ENCODE data around the gene CITED1. TPM values are rescaled to one million over a fixed set of nuclear protein-coding genes. Genes with fewer than 3 reads are reported as not detected.

CITED1 gene
- total RNA-seq, 5 donors from 2014 or later (not counting 1 experiment from before 2014, with no cell fraction given) = not detected

GRCh38 chrX:72317139-72317538 lies 11.4 kb upstream of the CITED1 start:
- no peaks in the 10 kb centered on the region for H3K27me3 ChIP-seq (replicated peaks in 1 of 2; ENCODE audit: control insufficient read depth in 2 of 2, extremely low read depth in 1 of 2, insufficient read depth in 2 of 2, low read length in 1 of 2)
- no peak overlapping the region for H3K4me3 ChIP-seq (ENCODE audit: control insufficient read depth in 1 of 2, extremely low read depth in 1 of 2, low read length in 1 of 2)
- no peaks in the 10 kb centered on the region for H3K4me1 ChIP-seq (ENCODE audit: control insufficient read depth in 1 of 2, extremely low read depth in 1 of 2, insufficient read depth in 2 of 2, low read length in 2 of 2)
- Mint-ChIP-seq H3K27ac (no peak overlapping the region), H3K4me1 (no peaks in the 10 kb centered on the region), H3K9me3 (no peaks in the 10 kb centered on the region), H3K36me3 (no peaks in the 10 kb centered on the region), H3K4me3 (no peak overlapping the region), H3K27me3 (peaks cover 10 to 16% of the 10 kb centered on the region in 2 donors)
- no peak overlapping the region for H3K27ac ChIP-seq (ENCODE audit: low read length)
- DNase-seq (no peak), ATAC-seq (replicated peaks in 1 of 4) (no peak)
- no CpG with 5 or more reads among the region's 4 CpGs for WGBS (ENCODE audit: insufficient coverage)
- H3K36me3 ChIP-seq (ENCODE audit: control insufficient read depth in 2 of 2, extremely low read depth in 1 of 2, insufficient read depth in 1 of 2, low read length in 1 of 2) = no peaks in the 10 kb centered on the region
- ChIA-PET POLR2A (no interaction called here), CTCF (no interaction called here)
- H3K9me3 ChIP-seq = no peaks in the 10 kb centered on the region

GRCh38 chrX:72316408-72317110 lies 10.8 kb upstream of the CITED1 start:
- H3K27ac Mint-ChIP-seq = no peak overlapping the region
- H3K4me3 Mint-ChIP-seq = no peak overlapping the region
- no peaks in the 10 kb centered on the region for H3K36me3 Mint-ChIP-seq
- H3K27me3 Mint-ChIP-seq = peaks cover 10 to 17% of the 10 kb centered on the region in 2 donors
- ATAC-seq (replicated peaks in 1 of 4) (no peak), DNase-seq (no peak)
- Histone ChIP-seq H3K9me3 (no peaks in the 10 kb centered on the region), H3K4me3 (ENCODE audit: control insufficient read depth in 1 of 2, extremely low read depth in 1 of 2, low read length in 1 of 2) (no peak overlapping the region), H3K36me3 (ENCODE audit: control insufficient read depth in 2 of 2, extremely low read depth in 1 of 2, insufficient read depth in 1 of 2, low read length in 1 of 2) (no peaks in the 10 kb centered on the region), H3K27me3 (replicated peaks in 1 of 2; ENCODE audit: control insufficient read depth in 2 of 2, extremely low read depth in 1 of 2, insufficient read depth in 2 of 2, low read length in 1 of 2) (peaks cover 0 to 1% of the 10 kb centered on the region in 2 experiments), H3K27ac (ENCODE audit: low read length) (no peak overlapping the region), H3K4me1 (ENCODE audit: control insufficient read depth in 1 of 2, extremely low read depth in 1 of 2, insufficient read depth in 2 of 2, low read length in 2 of 2) (no peaks in the 10 kb centered on the region)
- H3K4me1 Mint-ChIP-seq = no peaks in the 10 kb centered on the region
- WGBS (ENCODE audit: insufficient coverage) = 86% methylated on average over 8 of the region's 12 CpGs
- no peaks in the 10 kb centered on the region for H3K9me3 Mint-ChIP-seq
- CTCF ChIA-PET = no interaction called here
- POLR2A ChIA-PET = no interaction called here

- Histone ChIP-seq H3K27ac (ENCODE audit: low read length) (no peak overlapping the region), H3K9me3 (no peaks in the 10 kb centered on the region), H3K4me1 (ENCODE audit: control insufficient read depth in 1 of 2, extremely low read depth in 1 of 2, insufficient read depth in 2 of 2, low read length in 2 of 2) (no peaks in the 10 kb centered on the region), H3K36me3 (ENCODE audit: control insufficient read depth in 2 of 2, extremely low read depth in 1 of 2, insufficient read depth in 1 of 2, low read length in 1 of 2) (no peaks in the 10 kb centered on the region), H3K27me3 (replicated peaks in 1 of 2; ENCODE audit: control insufficient read depth in 2 of 2, extremely low read depth in 1 of 2, insufficient read depth in 2 of 2, low read length in 1 of 2) (peaks cover under 1 to 5% of the 10 kb centered on the region in 2 experiments), H3K4me3 (ENCODE audit: control insufficient read depth in 1 of 2, extremely low read depth in 1 of 2, low read length in 1 of 2) (no peak overlapping the region)
- no peaks in the 10 kb centered on the region for H3K9me3 Mint-ChIP-seq
- ChIA-PET POLR2A (no interaction called here), CTCF (no interaction called here)
- H3K4me3 Mint-ChIP-seq = no peak overlapping the region
- ATAC-seq (replicated peaks in 1 of 4) = no peak
- no peak for DNase-seq
- H3K27me3 Mint-ChIP-seq = peaks cover 10 to 19% of the 10 kb centered on the region in 2 donors
- no peak overlapping the region for H3K27ac Mint-ChIP-seq
- WGBS (ENCODE audit: insufficient coverage) = no CpG with 5 or more reads among the region's 3 CpGs
- no peaks in the 10 kb centered on the region for H3K36me3 Mint-ChIP-seq
- H3K4me1 Mint-ChIP-seq = no peaks in the 10 kb centered on the region
These were observed 9.2 kb upstream of the CITED1 start for GRCh38 chrX:72314881-72315280.

GRCh38 chrX:72313707-72314641 lies 8.3 kb upstream of the CITED1 start:
- ChIA-PET CTCF (no interaction called here), POLR2A (no interaction called here)
- no peak overlapping the region for H3K4me3 ChIP-seq (ENCODE audit: control insufficient read depth in 1 of 2, extremely low read depth in 1 of 2, low read length in 1 of 2)
- no peaks in the 10 kb centered on the region for H3K36me3 Mint-ChIP-seq
- no peak overlapping the region for H3K27ac ChIP-seq (ENCODE audit: low read length)
- ATAC-seq (replicated peaks in 1 of 4) (no peak), DNase-seq (no peak)
- 100% methylated on average over 1 of the region's 8 CpGs for WGBS (ENCODE audit: insufficient coverage)
- no peaks in the 10 kb centered on the region for H3K9me3 ChIP-seq
- peaks cover 5 to 8% (median 6%) of the 10 kb centered on the region in 3 donors for H3K4me1 Mint-ChIP-seq
- no peaks in the 10 kb centered on the region for H3K9me3 Mint-ChIP-seq
- H3K4me3 Mint-ChIP-seq = no peak overlapping the region
- H3K27me3 Mint-ChIP-seq = peaks cover 18 to 28% of the 10 kb centered on the region in 2 donors
- H3K27me3 ChIP-seq (replicated peaks in 1 of 2; ENCODE audit: control insufficient read depth in 2 of 2, extremely low read depth in 1 of 2, insufficient read depth in 2 of 2, low read length in 1 of 2) = peaks cover 2 to 14% of the 10 kb centered on the region in 2 experiments
- no peaks in the 10 kb centered on the region for H3K36me3 ChIP-seq (ENCODE audit: control insufficient read depth in 2 of 2, extremely low read depth in 1 of 2, insufficient read depth in 1 of 2, low read length in 1 of 2)
- no peak overlapping the region for H3K27ac Mint-ChIP-seq
- peaks cover 0 to 6% of the 10 kb centered on the region in 2 experiments for H3K4me1 ChIP-seq (ENCODE audit: control insufficient read depth in 1 of 2, extremely low read depth in 1 of 2, insufficient read depth in 2 of 2, low read length in 2 of 2)

- POLR2A ChIA-PET = no interaction called here
- no peak overlapping the region for H3K27ac Mint-ChIP-seq
- DNase-seq (no peak), ATAC-seq (replicated peaks in 1 of 4) (no peak)
- Histone ChIP-seq H3K4me1 (ENCODE audit: control insufficient read depth in 1 of 2, extremely low read depth in 1 of 2, insufficient read depth in 2 of 2, low read length in 2 of 2) (peaks cover 3 to 20% of the 10 kb centered on the region in 2 experiments), H3K9me3 (no peaks in the 10 kb centered on the region), H3K4me3 (ENCODE audit: control insufficient read depth in 1 of 2, extremely low read depth in 1 of 2, low read length in 1 of 2) (no peak overlapping the region), H3K36me3 (ENCODE audit: control insufficient read depth in 2 of 2, extremely low read depth in 1 of 2, insufficient read depth in 1 of 2, low read length in 1 of 2) (no peaks in the 10 kb centered on the region), H3K27ac (ENCODE audit: low read length) (no peak overlapping the region), H3K27me3 (replicated peaks in 1 of 2; ENCODE audit: control insufficient read depth in 2 of 2, extremely low read depth in 1 of 2, insufficient read depth in 2 of 2, low read length in 1 of 2) (peaks cover 2 to 28% of the 10 kb centered on the region in 2 experiments)
- H3K27me3 Mint-ChIP-seq = peaks cover 29 to 42% of the 10 kb centered on the region in 2 donors
- no peaks in the 10 kb centered on the region for H3K36me3 Mint-ChIP-seq
- CTCF ChIA-PET = no interaction called here
- WGBS (ENCODE audit: insufficient coverage) = 73% methylated on average over 3 of the region's 14 CpGs
- peaks cover 19 to 22% (median 19%) of the 10 kb centered on the region in 3 donors for H3K4me1 Mint-ChIP-seq
- H3K4me3 Mint-ChIP-seq = no peak overlapping the region
- H3K9me3 Mint-ChIP-seq = no peaks in the 10 kb centered on the region
These were observed 6.7 kb upstream of the CITED1 start for GRCh38 chrX:72312311-72312940.

- Histone ChIP-seq H3K27ac (ENCODE audit: low read length) (no peak overlapping the region), H3K4me1 (ENCODE audit: control insufficient read depth in 1 of 2, extremely low read depth in 1 of 2, insufficient read depth in 2 of 2, low read length in 2 of 2) (peaks cover 3 to 40% of the 10 kb centered on the region in 2 experiments), H3K4me3 (ENCODE audit: control insufficient read depth in 1 of 2, extremely low read depth in 1 of 2, low read length in 1 of 2) (peak overlapping the region in 1 of 2 donors; percentile 29), H3K36me3 (ENCODE audit: control insufficient read depth in 2 of 2, extremely low read depth in 1 of 2, insufficient read depth in 1 of 2, low read length in 1 of 2) (no peaks in the 10 kb centered on the region), H3K27me3 (replicated peaks in 1 of 2; ENCODE audit: control insufficient read depth in 2 of 2, extremely low read depth in 1 of 2, insufficient read depth in 2 of 2, low read length in 1 of 2) (peaks cover 2 to 52% of the 10 kb centered on the region in 2 experiments), H3K9me3 (no peaks in the 10 kb centered on the region)
- H3K4me1 Mint-ChIP-seq = peaks cover 27 to 34% (median 33%) of the 10 kb centered on the region in 3 donors
- H3K27me3 Mint-ChIP-seq = peaks cover 44 to 61% of the 10 kb centered on the region in 2 donors
- DNase-seq (no peak), ATAC-seq (replicated peaks in 1 of 4) (peak in 1 of 4 experiments; percentile 25)
- ChIA-PET POLR2A (no interaction called here), CTCF (interaction anchor here in 1 of 2 donors (0.7 kb wide), 1 partner anchor 66 kb away, joined by 3 read pairs; no protein-coding TSS in a partner anchor)
- H3K4me3 Mint-ChIP-seq = peak overlapping the region; percentile 31 to 91 (median 56)
- H3K36me3 Mint-ChIP-seq = no peaks in the 10 kb centered on the region
- WGBS (ENCODE audit: insufficient coverage) = 29% methylated on average over 3 of the region's 15 CpGs
- no peaks in the 10 kb centered on the region for H3K9me3 Mint-ChIP-seq
- H3K27ac Mint-ChIP-seq = no peak overlapping the region
These were observed 3.8 kb upstream of the CITED1 start for GRCh38 chrX:72309297-72310071.
